ENCODE data around the gene IFI35.

Gene IFI35

DNA sequence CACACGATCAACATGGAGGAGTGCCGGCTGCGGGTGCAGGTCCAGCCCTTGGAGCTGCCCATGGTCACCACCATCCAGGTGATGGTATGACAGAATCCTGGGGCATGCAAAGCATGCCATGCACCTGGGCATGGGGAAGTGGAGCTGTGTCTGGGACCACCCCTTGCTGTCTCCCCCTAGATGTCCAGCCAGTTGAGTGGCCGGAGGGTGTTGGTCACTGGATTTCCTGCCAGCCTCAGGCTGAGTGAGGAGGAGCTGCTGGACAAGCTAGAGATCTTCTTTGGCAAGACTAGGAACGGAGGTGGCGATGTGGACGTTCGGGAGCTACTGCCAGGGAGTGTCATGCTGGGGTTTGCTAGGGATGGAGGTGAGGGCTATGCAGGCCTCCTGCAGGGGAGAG lies 6.7 kb downstream of the IFI35 start:
- Mint-ChIP-seq H3K36me3 (peaks cover 26 to 37% of the 10 kb centered on the region in 2 donors), H3K27ac (peak overlapping the region; percentile 53), H3K4me1 (peaks cover 11 to 32% of the 10 kb centered on the region in 2 donors), H3K9me3 (no peaks in the 10 kb centered on the region), H3K27me3 (no peaks in the 10 kb centered on the region), H3K4me3 (no peak overlapping the region)
- no peak for ATAC-seq (replicated peaks)
- DNase-seq: no peak

DNA sequence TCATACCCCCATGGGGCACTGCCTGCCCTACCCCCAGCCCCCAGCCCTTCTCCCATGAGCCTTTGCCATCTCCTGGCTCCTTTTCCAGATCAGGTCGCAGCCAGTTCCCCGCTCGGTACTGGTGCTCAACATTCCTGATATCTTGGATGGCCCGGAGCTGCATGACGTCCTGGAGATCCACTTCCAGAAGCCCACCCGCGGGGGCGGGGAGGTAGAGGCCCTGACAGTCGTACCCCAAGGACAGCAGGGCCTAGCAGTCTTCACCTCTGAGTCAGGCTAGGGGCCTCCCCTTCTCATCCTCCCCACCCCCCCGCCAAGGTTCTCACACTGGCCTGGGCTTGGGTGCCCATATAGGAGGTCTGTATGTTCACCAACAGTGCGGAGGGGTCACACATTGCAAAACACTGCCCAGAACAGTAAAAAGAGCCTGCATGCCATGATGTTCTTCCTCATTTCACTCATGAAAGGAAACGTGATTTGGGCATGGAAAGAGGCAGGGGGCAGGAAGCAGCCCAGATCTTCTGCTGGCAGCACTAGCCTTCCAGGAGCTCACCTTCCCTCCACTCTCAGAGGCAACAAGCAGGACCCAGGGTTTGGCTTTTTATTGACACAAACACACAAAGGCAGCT lies 7.5 kb downstream of the IFI35 start:
- ATAC-seq (replicated peaks): no peak
- Mint-ChIP-seq H3K27ac (peak overlapping the region; percentile 47), H3K9me3 (no peaks in the 10 kb centered on the region), H3K4me3 (no peak overlapping the region), H3K4me1 (peaks cover 11 to 32% of the 10 kb centered on the region in 2 donors), H3K36me3 (peaks cover 26 to 37% of the 10 kb centered on the region in 2 donors), H3K27me3 (no peaks in the 10 kb centered on the region)
- DNase-seq: no peak

DNA sequence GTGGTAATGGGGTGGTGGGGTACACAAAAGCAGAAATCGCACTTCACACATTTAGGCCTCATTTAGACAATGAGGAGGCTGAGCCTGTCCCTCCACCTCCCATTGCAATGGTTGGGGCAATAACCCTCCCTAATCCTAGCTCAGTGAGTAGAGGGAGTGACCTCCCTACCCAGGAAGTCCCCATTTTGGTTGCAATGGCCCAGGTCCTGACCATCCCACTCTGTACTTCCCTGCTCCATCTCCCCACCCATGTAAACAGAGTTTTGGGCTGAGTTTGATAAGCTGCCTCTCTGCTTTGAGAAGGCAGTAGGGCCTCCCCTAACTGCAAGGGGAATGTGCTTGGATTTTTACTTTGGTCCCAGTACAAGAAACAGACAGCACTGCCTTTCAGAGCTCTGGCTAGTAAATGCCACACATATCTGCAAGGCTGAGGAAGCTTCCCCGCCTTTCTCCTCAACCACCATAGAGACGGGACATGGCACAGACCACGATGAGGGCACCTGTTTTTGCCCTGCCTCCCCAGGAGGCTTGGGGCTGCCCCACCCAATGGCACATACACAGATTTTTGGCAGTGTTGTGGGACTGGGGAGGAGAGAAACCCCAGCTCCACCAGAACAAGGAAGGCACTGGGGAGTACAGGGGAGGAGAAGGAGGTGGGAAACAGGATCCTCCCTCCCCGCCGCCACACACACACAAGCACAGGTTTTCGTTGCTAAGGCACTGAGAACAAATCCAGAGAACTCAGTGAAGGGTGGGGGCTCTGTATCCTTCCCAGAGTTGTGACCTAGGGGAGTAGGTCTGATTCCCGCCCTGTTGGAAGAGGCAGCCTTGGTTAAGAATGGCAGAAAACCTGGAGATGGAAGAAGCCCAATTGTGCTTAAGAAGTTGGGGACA lies 8.3 kb downstream of the IFI35 start:
- no peaks in the 10 kb centered on the region for H3K9me3 Mint-ChIP-seq
- no peak for ATAC-seq (replicated peaks)
- peak overlapping the region in 1 of 2 donors; percentile 16 for H3K4me3 Mint-ChIP-seq
- no peaks in the 10 kb centered on the region for H3K27me3 Mint-ChIP-seq
- H3K4me1 Mint-ChIP-seq: peaks cover 15 to 37% of the 10 kb centered on the region in 2 donors
- H3K27ac Mint-ChIP-seq: peak overlapping the region; percentile 62
- DNase-seq: no peak
- peaks cover 26 to 37% of the 10 kb centered on the region in 2 donors for H3K36me3 Mint-ChIP-seq

DNA sequence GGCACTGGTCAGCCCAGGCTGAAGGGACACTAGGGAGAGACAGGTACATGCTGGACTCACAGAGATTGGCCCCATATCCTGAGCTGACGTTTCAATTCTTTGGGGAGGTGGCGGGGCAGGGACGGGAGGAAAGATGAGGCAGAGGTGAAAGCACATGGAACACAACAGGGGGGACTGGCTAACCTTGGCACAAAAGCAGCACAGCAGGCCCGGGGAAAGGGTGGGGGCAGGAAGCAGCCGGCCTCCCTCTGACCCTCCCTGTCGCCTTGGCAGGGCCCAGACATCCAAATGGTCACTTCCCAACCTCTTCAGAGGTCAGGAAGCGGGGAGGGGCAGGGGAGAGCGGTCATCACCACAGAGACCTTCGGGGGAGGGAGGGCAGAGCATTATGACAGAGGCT lies 9.0 kb downstream of the IFI35 start:
- DNase-seq (no peak), ATAC-seq (replicated peaks) (no peak)
- Mint-ChIP-seq H3K36me3 (peaks cover 26 to 36% of the 10 kb centered on the region in 2 donors), H3K27ac (no peak overlapping the region), H3K4me3 (no peak overlapping the region), H3K27me3 (no peaks in the 10 kb centered on the region), H3K4me1 (peaks cover 10 to 31% of the 10 kb centered on the region in 2 donors), H3K9me3 (no peaks in the 10 kb centered on the region)

DNA sequence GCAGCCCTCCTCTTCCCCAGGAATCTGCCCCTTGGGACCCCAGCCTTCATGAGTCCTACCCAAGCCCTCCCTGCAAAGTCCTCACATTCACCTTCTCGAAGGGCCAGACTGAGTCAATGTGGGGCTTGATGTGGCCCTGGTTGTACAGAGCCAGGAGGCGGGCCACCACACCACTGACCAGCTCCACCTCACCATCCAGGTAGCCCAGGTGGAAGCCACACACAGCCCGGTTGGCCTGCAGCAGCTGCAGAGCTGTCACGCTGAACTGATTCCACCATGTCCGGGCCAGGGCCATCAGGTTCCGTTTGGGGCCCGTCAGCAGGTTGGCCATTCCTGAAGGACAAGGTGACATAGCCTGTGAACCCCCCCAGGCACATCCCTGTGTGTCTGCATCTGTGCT lies 9.6 kb downstream of the IFI35 start:
- no peaks in the 10 kb centered on the region for H3K9me3 Mint-ChIP-seq
- DNase-seq (no peak), ATAC-seq (replicated peaks) (no peak)
- no peaks in the 10 kb centered on the region for H3K27me3 Mint-ChIP-seq
- peaks cover 26 to 34% of the 10 kb centered on the region in 2 donors for H3K36me3 Mint-ChIP-seq
- H3K4me3 Mint-ChIP-seq: no peak overlapping the region
- H3K4me1 Mint-ChIP-seq: peaks cover 11 to 32% of the 10 kb centered on the region in 2 donors
- H3K27ac Mint-ChIP-seq: no peak overlapping the region

DNA sequence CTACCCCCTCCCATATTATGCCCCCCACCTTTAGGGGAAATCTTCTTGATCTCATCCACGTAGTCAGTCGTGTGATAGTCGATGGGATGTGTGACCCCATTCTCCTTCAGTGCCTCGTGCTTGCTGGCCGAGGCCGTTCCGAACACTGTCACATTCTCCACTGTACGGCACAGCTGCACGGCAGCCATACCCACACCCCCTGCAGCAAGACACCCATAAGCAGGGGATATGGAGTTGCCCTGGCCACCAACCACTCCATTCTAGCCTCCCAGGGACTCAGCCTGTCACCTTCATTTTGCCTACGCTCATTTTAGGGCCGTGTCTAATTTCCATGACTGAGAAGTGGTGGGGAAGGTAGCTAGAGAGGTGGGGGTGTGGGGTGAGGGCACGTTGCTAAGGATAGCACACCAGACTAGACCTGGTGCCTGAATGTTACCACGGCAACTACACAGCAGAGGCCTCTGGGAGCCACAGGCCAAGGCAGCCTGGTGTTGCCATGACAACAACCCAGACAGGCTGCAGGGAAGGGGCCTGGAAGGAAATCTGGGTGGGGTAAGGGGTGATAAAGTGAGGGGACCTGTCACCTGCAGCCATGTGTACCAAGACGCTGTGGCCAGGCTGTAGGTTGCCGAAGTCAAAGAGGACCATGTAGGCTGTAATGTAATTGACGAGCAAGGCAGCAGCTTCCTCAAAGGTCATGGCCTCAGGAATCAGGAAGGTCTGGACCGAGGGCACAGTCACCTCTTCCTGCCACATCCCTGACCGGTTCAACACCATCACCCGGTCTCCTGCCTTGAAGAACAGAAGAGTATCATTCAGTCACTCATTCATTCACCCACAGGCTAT lies 11.6 kb downstream of the IFI35 start:
- Mint-ChIP-seq H3K4me1 (peaks cover 13 to 42% of the 10 kb centered on the region in 2 donors), H3K27ac (peak overlapping the region; percentile 32), H3K9me3 (no peaks in the 10 kb centered on the region), H3K27me3 (no peaks in the 10 kb centered on the region), H3K36me3 (peaks cover 18 to 21% of the 10 kb centered on the region in 2 donors), H3K4me3 (no peak overlapping the region)
- DNase-seq (no peak), ATAC-seq (replicated peaks) (no peak)

DNA sequence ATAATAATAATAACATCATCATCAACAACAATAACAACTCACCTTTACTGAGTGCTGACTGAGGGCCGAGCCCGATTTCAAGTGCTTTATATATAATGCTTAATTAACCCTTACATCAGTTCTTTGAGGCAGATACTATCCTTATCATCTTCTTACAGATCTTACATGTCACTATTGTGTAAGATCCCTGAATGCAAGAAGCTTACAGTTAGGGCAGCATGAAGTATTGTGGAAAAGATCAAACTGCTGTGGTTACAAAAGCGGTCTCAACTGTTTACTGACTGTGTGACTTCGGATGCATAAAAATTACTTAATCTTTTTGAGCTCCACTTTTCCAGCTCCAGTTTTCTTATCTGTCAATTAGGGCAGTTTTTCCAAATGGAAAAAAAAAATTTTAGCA lies 12.3 kb downstream of the IFI35 start:
- no peaks in the 10 kb centered on the region for H3K27me3 Mint-ChIP-seq
- ATAC-seq (replicated peaks): no peak
- peaks cover 13 to 42% of the 10 kb centered on the region in 2 donors for H3K4me1 Mint-ChIP-seq
- H3K9me3 Mint-ChIP-seq: no peaks in the 10 kb centered on the region
- DNase-seq: no peak
- H3K27ac Mint-ChIP-seq: no peak overlapping the region
- no peak overlapping the region for H3K4me3 Mint-ChIP-seq
- peaks cover 12 to 16% of the 10 kb centered on the region in 2 donors for H3K36me3 Mint-ChIP-seq

DNA sequence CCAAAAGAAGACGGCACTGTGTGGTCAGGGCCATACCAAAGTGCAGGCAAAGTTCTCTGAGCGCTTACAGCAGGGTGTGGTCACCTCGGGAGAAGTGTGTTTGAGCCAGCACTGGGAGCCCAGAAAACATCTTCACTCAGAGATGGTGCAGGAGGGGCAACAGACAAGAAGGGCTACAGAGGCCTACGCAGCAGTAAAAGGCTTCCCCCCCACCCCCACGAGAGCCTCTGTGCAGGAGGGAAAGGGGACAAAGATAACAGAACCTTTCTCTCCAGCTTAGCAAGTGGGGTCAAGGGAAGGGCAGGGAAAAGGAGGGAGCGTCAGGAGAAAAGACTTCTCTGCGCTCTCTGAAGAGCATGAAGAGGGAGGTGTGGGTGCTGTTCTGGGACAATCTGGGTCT lies 12.8 kb downstream of the IFI35 start:
- no peaks in the 10 kb centered on the region for H3K9me3 Mint-ChIP-seq
- no peaks in the 10 kb centered on the region for H3K27me3 Mint-ChIP-seq
- peak overlapping the region in 1 of 2 donors; percentile 26 for H3K4me3 Mint-ChIP-seq
- H3K4me1 Mint-ChIP-seq: peaks cover 15 to 46% of the 10 kb centered on the region in 2 donors
- no peak for ATAC-seq (replicated peaks)
- no peak overlapping the region for H3K27ac Mint-ChIP-seq
- H3K36me3 Mint-ChIP-seq: peaks cover 9 to 15% of the 10 kb centered on the region in 2 donors
- no peak for DNase-seq

DNA sequence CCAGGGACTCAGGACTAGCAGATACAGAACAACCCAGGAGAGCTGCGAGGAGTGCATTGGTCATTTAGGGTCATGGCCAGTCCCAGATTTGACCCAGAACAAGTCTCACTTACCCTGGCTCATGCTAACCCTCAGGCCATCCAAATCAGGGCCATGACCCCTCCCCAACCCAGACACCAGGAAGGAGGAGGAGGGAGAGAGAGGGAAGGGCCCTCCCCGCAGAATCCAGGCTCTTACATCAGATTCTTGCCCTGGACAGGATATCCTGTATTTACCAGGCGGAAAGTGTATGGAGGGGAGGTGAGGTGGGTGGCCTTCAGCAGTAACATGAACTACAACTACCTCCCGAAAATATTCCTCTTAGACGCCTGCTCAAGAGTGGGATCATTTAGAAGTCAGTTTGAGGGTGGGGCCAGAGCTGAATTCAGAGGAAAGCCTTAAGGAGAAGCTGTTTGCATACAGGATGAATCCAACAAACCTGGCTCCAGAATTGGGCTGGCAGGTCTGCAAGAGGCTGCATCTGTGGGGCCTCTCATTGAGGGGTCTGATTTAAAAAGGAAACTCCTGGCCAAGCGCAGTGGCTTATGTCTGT lies 13.5 kb downstream of the IFI35 start:
- Mint-ChIP-seq H3K27ac (no peak overlapping the region), H3K36me3 (peaks cover 6 to 8% of the 10 kb centered on the region in 2 donors), H3K4me3 (peak overlapping the region; percentile 87 to 93), H3K9me3 (no peaks in the 10 kb centered on the region), H3K4me1 (peaks cover 18 to 50% of the 10 kb centered on the region in 2 donors), H3K27me3 (no peaks in the 10 kb centered on the region)
- no peak for DNase-seq
- no peak for ATAC-seq (replicated peaks)

DNA sequence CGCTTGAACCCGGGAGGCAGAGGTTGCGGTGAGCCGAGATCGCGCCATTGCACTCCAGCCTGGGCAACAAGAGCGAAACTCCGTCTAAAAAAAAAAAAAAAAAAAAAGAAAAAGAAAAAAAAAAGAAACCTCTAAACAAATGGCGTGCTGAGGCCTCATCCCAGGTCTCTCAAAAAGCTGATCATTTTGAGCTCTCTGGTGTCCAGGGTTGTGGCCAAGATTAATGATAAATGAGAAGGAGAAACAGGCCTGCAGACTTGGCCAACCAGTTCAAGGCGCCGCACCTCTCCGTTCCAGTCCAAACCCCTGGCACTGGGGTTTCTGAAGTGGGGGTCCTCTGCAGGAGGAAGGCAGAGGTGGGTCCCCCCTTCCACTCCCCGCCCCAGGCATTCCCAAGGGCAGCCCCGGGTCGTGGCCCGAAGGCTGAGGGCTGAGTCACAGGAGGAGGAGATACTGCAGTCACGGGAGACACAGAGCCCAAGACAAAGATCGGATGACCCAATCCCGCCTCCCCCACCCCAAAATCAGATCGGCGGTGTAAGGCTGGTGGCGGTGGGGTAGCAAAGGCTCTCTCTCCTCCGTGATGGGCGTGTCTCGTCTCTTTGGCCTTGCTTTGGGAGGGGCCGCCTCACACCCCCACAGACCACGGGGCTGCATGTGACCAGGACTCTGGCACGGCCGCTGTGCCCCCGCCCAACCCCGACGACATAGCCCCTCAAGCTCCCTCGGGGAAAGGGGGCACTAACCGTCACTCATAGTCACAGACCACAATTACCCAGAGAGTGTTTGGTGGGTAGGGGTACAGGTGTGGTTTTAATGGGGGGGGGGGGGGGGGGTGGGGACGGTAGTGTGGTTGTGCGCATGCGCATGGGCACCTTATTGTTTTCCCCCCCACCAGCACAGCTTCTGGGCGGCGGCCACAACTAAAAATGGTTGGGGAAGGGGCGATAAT lies 14.5 kb downstream of the IFI35 start:
- no peaks in the 10 kb centered on the region for H3K27me3 Mint-ChIP-seq
- H3K4me1 Mint-ChIP-seq: peaks cover 22 to 46% of the 10 kb centered on the region in 2 donors
- peak overlapping the region; percentile 87 to 93 for H3K4me3 Mint-ChIP-seq
- DNase-seq (peak; percentile 27), ATAC-seq (replicated peaks) (no peak)
- H3K36me3 Mint-ChIP-seq: peaks cover 1 to 2% of the 10 kb centered on the region in 2 donors
- peak overlapping the region; percentile 96 for H3K27ac Mint-ChIP-seq
- no peaks in the 10 kb centered on the region for H3K9me3 Mint-ChIP-seq

DNA sequence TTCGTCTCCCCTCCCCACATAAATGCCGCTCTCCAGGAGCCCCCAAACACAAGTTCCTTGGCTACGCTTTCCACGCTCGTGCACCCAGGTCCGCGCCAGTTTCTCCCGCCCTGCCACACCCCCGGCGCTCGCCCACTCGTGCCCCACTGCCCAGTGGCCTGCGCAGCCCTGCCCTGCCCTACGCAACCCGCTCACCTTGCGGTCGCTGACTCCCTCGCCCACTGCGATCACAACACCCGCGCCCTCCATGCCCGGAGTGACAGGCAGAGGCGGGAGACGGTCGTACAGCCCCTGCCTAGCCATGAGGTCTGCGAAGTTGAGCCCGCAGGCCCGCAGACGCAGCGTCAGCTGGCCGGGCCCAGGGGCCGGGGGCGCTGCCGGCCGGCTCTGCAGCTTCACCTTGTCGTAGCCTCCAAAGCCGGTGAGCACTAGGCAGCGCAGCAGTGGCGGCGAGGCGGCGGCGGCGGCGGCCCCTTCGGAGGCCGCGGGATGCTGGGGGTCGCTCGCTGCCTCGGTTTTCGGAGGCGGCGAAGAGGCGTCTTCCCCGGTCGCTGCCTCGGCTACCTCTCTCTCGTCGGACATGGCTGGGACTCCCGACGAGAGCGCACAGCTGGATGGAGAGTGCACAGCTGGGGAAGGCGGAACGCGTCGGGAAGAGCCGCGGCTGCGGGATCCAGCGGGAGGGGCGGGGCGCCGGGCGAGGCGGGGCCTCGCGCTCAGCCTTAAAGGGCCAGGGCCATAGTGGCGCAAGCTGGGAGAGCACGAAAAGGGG lies 15.3 kb downstream of the IFI35 start, which contains the start of gene VAT1:
Gene VAT1, minus strand, starts transcription at position 645 of the 772 bp plus-strand sequence. Its CDS starts 63 bp downstream, at position 582.
- peak; percentile 52 to 53 for ATAC-seq (replicated peaks)
- no peaks in the 10 kb centered on the region for H3K27me3 Mint-ChIP-seq

More for the DNA sequence above, 15.3 kb downstream of the IFI35 start, which contains the start of gene VAT1:
- peak; percentile 34 for DNase-seq
- H3K36me3 Mint-ChIP-seq: no peaks in the 10 kb centered on the region
- H3K4me3 Mint-ChIP-seq: peak within 1 kb of the TSS; percentile 87 to 93
- peak within 1 kb of the TSS; percentile 96 for H3K27ac Mint-ChIP-seq
- H3K9me3 Mint-ChIP-seq: no peaks in the 10 kb centered on the region
- peaks cover 22 to 45% of the 10 kb centered on the region in 2 donors for H3K4me1 Mint-ChIP-seq

All from stimulated activated naive B cell treated with anti-CD40 and anti-IgM and Interleukin-4, amounts not matched to agents 10 μg/mL and 1 μg/mL and 100 μg/mL, for 72 hours (primary cell).